ENCODE measurements around the gene NRXN3. TPM values are rescaled to one million over a fixed set of nuclear protein-coding genes. Genes with fewer than 3 reads are reported as not detected.

Gene NRXN3
- polyA plus RNA-seq, 1 donor from 2014 or later, result 110 TPM

DNA sequence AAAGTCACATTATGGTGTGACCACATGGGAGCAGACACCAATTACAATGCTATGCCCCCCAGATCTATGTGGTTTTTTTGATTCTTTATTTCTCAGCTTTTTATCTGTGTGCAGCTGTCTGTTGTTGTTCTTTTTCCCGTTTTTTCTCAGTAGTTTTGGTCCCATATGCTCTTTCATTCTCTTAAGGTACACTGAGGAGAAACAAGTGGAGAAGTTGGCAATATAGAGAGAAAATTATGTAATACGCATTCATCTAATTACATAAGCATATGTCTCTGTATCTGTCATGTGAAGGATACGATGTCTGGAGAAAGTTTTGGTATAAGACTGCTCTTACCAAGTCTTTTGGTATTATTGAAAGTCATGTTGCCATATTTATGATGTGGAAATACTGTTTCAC is 819.0 kb downstream of the NRXN3 start:
- no peak overlapping the region for H3K27ac ChIP-seq (ENCODE audit: low read length)
- H3K27me3 ChIP-seq (ENCODE audit: insufficient read depth, low read depth, low read length), result no peaks in the 10 kb centered on the region
- no peaks in the 10 kb centered on the region for H3K9me3 ChIP-seq (ENCODE audit: low read length)
- no peak overlapping the region for H3K9ac ChIP-seq (ENCODE audit: low read length)
- no peaks in the 10 kb centered on the region for H4K20me1 ChIP-seq (ENCODE audit: insufficient read depth)
- H2AFZ ChIP-seq (ENCODE audit: low read depth, low read length), result no peak overlapping the region
- H3K36me3 ChIP-seq (ENCODE audit: insufficient read depth, low read length), result no peaks in the 10 kb centered on the region
- H3K79me2 ChIP-seq (replicated peaks; ENCODE audit: insufficient read depth, low read length), result no peaks in the 10 kb centered on the region
- H3K4me2 ChIP-seq (ENCODE audit: low read length), result no peak overlapping the region
- H3K9me2 ChIP-seq (ENCODE audit: insufficient read depth, low read length), result no peaks in the 10 kb centered on the region
- no peaks in the 10 kb centered on the region for H3F3A ChIP-seq (ENCODE audit: insufficient read depth, low read length, poor library complexity, severe bottlenecking)
- H3K4me3 ChIP-seq (ENCODE audit: low read length), result no peak overlapping the region
- no peak for TF ChIP-seq SMC3 (conservative IDR thresholded peaks at IDR 0.05; ENCODE audit: poor library complexity)
- TF ChIP-seq POLR2AphosphoS5 (IDR thresholded peaks at IDR 0.05), result no peak
- no peak for TF ChIP-seq RAD21 (conservative IDR thresholded peaks at IDR 0.05)
- no peak for TF ChIP-seq EZH2 (IDR thresholded peaks at IDR 0.05; ENCODE audit: borderline replicate concordance, insufficient read depth, low read length, poor library complexity, severe bottlenecking)
- TF ChIP-seq REST (IDR thresholded peaks at IDR 0.05; ENCODE audit: borderline replicate concordance), result no peak
- TF ChIP-seq MXI1 (conservative IDR thresholded peaks at IDR 0.05; ENCODE audit: poor library complexity, severe bottlenecking), result no peak
- TF ChIP-seq CTCF (IDR thresholded peaks at IDR 0.05; ENCODE audit: poor library complexity, severe bottlenecking), result no peak
- no peak for TF ChIP-seq TAF1 (IDR thresholded peaks at IDR 0.05; ENCODE audit: low read depth)
- no peak for TF ChIP-seq EP300 (conservative IDR thresholded peaks at IDR 0.05; ENCODE audit: poor library complexity, severe bottlenecking)

- Histone ChIP-seq H3K36me3 (ENCODE audit: insufficient read depth, low read length) (no peaks in the 10 kb centered on the region), H3K4me3 (ENCODE audit: low read length) (no peak overlapping the region), H3K9me3 (ENCODE audit: low read length) (no peaks in the 10 kb centered on the region), H3K9me2 (ENCODE audit: insufficient read depth, low read length) (no peaks in the 10 kb centered on the region), H3K9ac (ENCODE audit: low read length) (no peak overlapping the region), H3K4me2 (ENCODE audit: low read length) (no peak overlapping the region), H2AFZ (ENCODE audit: low read depth, low read length) (no peak overlapping the region), H3K27ac (ENCODE audit: low read length) (no peak overlapping the region), H3K27me3 (ENCODE audit: insufficient read depth, low read depth, low read length) (no peaks in the 10 kb centered on the region), H3K79me2 (replicated peaks; ENCODE audit: insufficient read depth, low read length) (no peaks in the 10 kb centered on the region), H3F3A (ENCODE audit: insufficient read depth, low read length, poor library complexity, severe bottlenecking) (no peaks in the 10 kb centered on the region), H4K20me1 (ENCODE audit: insufficient read depth) (no peaks in the 10 kb centered on the region)
- no peak for TF ChIP-seq POLR2AphosphoS5 (IDR thresholded peaks at IDR 0.05)
- TF ChIP-seq REST (IDR thresholded peaks at IDR 0.05; ENCODE audit: borderline replicate concordance), result no peak
- TF ChIP-seq SMC3 (conservative IDR thresholded peaks at IDR 0.05; ENCODE audit: poor library complexity), result no peak
- no peak for TF ChIP-seq EZH2 (IDR thresholded peaks at IDR 0.05; ENCODE audit: borderline replicate concordance, insufficient read depth, low read length, poor library complexity, severe bottlenecking)
- no peak for TF ChIP-seq RAD21 (conservative IDR thresholded peaks at IDR 0.05)
Observed at GRCh38 chr14:78992867-78993266, 822.7 kb downstream of the NRXN3 start.
